Ureter (tissue), 1 donor: ENCODE measurements around the gene SLC43A2. TPM values are rescaled to one million over a fixed set of nuclear protein-coding genes. Genes with fewer than 3 reads are reported as not detected.

Experiments used
- DNase-seq: peaks from one replicate; pipeline ENCODE4 v3.0.0-alpha.2; 2020; ENCODE audit warnings: low spot score
- total RNA-seq: library from RNA; stranded (reverse); gene quantifications from one replicate; pipeline ENCODE4 v1.2.4, GENCODE V29; 2023
- donor health status: DM: yes; HTN: yes; CAD: no.

The SLC43A2 gene
- total RNA-seq, 1 donor from 2014 or later: 30.9 TPM

DNA sequence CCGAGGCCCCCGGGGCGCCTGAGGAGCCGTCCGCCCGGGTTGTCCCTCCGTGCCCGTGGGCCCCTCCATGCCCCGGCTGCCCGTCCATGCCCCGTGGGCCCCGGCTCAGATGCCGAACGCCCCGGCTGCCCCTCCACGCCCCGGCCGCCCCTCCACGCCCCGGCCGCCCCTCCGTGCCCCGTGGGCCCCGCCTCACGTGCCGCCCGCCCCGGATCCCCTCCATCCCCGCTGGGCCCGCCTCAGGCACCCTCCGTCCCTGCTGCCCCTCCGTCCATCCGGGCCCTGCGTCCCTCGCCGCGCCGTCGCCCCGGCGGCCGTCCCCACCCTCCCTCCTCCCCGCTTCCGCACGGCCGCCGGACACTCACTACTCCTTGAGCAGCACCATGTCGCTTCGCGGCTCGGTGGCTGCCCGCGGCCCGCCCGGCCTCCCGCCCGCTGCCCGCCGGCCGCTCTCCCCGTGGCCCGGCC, 66.4 kb downstream of the SLC43A2 start:
- no peak for DNase-seq

DNA sequence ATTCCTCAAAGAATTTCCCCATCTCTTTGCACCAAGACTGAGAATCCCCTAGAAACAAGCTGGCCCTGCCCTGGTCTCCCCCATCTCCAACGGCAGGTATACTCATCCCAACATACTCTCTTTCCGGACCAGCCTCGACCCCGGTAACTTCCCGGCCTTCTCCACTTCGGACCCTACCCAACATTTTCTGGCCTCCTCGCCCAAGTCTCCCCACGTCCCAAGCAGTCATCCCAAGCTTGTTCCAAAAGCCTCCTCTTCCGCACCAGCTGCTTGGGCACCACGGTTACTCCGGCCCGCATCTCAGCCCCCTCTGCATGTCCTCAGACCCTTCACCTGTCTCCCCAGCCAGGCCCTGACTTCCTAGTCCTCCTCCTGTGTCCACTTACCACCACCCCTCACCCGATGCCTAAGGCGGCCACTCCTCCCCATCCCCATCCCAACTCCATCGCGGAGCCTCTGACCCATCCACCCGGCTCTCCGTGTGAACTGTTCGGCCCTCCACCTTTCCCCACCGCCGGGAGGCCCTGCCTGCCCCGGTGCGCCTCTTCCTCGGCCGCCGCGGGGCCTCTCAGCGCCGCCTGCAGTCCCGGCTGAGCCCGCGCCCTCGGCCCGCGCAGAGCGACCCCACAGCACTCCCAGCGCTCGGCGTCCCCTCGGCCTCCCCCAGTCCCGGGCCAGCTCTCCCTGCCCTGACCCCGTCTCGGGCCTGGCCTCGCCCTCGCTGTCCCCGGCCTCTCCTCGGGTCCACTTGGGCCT, 67.0 kb downstream of the SLC43A2 start:
- no peak for DNase-seq

DNA sequence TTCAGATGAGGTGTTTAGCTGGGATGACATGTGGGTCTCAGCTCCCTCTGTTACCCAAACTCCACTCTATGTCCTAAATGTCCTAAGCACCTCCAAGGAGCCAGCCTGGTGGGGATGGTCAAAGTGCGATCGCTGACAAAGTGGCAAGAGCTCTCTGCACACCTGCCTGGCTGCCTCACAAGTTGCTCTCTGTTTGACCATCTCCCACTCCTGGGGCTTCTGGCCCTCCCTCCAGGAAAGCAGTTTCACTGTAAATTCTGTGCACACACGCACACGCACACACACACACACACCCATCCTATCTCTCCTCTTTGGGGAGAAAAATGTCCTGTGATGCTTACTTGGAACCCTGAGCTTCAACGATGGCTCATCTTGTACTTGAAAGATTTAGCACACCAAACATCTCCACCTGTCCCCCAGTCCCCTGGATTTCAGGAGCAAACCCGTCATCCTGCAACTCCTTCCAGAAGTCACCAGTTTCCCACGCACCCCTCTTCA, 67.7 kb downstream of the SLC43A2 start:
- DNase-seq: no peak

DNA sequence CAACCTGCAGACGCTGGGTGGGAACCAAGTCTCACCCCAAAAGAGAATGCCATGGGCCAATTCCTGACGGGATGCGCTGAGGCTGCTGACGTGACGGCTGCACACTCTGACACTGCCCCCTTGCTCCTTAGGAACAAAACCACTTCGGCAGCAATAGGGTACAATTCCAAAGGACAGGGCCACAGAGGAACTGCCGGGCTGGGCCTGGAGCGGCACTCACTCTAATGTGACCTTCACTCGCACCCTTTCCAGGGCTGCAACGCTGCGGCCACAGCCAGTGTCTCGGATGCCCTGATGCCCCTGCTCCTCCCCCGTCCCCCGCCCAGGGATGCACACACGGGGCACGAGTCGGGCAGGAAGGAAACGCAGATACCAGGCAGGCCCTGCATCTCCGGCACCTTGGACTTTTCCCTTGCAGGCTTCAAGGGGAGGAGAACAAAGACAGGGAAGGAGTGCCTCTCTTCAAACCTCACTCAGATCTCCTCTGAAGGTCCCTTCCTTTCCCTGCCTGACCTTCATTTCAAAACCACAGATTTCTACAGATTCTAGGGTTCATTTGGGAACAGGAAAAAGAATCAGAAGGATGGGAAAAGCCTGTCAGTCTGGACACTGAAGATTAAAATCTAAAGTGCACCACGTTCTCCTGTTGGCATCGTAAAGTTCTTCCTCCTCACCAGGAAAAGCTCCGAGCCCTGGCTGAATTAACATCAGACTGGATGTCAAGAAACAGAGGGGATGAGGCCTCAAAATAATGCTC, 68.4 kb downstream of the SLC43A2 start:
- no peak for DNase-seq

DNA sequence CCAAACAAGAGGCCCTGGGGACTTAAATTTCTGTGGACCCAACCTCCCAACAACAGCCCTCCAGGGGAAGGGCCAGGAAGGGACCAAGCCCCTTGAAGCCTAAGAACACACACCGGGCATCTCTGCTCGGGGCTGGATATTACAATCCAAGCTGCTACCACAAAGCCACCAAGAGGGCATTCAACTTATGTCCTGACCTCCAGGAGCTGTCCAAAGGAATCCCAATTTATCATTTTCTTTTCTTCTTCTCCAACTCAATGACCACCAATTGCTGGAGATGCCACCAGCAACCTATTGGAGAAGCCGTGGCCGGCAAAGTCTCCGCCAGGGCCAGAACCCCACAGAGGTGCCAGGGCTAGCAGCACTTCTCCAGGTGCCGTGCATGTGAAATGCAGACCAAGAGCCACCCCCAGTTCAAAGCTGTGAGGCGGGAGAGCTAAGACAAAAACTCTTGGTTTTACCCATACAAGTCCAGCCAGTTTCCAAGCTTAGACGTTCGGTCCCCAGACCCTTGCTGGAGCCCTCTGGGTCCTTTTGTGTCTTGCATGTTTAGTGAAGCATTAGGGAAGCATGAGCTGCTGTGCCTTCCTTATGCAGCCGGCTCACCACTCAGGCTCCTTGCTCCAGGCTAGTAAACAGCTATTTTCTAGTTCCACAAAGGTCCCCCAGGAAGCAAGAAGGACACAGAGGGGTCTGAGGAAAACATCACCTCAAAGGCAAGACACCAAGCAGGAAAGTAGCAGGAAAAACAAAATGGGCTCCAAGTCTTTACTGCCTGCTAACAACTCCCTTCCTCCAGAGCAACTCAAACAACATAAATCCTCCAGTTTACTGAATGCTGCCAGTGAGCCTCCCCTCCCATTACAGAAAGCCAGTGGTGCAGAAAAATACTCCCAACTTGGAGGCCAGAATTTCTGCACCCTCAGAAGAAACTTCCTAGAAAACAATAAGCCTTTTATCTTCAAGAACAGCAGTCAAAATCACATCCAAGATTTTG, 69.3 kb downstream of the SLC43A2 start:
- DNase-seq: no peak

DNA sequence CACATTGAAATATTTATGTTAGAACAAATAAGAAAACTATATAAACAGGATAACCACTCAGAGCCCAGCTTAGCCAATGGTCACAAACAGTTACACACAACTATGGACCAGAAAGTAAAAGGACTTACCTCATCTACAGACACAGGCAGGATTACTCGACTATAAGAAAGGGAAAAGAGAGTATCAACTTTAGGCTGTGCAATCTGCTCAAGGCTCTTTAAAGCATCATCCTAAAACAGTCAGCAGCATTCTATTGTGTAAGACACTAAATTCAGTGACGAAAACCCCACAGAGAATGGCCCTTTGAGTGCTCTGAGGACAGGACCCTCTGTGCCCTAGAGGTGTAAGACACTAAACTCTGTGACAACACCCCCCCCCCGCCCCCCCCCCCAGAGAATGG, 70.2 kb downstream of the SLC43A2 start:
- DNase-seq: no peak

DNA sequence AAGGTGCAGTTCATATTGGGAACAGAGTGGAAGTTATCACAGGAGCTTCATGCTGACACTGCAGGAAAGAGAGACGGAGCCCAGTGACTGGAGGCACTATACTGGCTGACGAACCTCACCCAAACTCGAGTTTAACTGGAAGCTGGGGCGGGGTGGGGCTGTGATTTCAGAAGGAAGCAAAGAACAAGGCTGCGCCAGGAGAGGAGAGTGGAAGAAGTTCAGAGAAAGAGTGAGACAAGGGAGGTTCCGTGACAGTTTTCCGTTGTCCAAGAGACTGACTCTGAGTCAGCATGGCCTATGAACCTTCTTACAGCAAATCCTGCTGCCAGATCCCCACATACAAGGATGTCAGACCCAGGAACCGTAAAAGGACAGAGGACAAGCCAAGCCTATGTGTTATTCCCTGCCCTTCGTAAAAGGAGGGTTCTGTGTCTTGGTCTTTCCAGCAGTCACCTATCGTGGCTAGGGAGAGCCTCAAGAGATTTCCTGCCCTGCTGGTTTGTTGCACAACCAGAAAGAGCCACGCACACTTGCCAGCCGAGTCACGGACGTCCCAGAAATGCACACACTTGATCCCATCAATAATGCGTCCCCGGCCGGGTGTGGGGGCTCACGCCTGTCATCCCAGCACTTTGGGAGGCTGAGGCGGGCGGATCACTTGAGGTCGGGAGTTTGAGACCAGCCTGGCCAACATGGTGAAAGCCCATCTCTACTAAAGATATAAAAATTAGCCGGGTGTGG, 71.1 kb downstream of the SLC43A2 start:
- no peak for DNase-seq

DNA sequence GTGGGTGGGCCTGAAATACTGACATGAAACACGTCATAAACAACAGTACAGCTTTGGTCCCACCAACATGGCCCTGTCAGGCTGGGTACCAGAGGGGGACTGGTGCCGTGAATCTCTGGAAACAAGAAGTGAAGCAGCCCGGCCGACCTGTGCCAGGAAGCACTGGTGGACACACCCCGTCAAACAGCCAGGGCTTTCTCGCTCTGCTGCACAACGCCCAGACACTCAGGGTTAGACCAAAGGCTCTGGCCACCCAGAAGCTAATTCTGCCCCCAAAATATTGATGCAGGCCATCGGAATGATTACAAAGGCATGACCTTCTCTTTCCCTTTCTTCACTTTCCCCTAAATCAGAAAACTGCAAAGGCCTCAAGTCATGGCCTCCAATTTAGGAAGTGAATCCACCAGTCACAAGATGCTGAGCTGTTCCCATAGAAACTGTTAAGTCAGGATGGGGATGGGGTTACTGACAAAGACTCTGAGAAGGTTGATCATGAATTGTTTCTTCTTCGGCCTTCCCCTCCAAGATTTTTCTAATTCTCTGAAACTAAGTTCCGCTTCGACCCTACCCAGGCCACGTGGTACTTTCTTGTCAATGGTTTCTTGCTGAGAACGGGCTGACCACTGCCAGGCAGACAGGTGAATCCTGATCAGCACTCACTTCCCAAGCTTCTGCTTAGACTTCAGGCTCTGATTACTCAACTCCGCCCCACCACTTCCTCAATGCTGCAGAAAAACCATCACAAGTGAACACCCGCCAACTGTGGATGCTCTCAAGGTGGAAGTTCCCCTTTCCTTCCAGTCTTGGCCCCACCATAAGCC, 72.8 kb downstream of the SLC43A2 start:
- DNase-seq: no peak

DNA sequence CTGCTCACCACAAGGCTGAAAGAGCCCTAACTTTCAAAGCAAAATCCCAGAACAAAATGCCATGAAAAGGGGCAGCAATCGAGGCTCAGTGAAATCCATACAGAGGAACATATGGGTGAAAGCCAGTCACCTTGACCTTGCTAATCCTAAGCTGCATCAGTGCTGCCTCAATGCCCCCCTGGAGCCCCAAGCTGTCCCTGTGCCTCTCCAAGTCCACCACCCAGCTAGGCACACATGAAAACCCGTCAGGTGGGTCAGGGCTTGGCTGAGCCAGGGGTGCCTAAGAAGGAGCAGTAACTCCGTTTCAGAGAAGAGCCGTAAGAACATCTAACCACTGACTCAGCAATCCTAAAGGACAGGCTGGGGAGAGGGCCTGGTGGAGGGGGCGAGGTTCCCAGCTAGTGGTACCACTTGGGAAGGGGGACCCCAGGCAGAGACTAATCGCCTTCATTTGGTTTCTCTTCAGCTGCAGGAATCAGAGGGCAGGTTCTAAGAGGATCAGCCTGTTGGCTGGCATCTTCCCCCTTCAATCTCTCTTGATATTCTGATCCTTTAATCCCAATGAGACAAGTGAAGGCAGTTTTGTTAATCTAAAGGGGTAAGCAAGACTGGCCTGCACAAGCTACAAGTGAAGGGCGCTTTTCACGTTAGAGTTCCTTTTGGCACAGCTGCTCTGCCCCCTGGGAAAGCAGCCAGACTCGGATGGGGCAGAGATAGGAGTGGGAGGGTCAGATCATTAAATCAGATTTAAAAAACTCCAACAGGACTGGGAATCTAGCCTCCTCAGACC, 73.7 kb downstream of the SLC43A2 start:
- no peak for DNase-seq

DNA sequence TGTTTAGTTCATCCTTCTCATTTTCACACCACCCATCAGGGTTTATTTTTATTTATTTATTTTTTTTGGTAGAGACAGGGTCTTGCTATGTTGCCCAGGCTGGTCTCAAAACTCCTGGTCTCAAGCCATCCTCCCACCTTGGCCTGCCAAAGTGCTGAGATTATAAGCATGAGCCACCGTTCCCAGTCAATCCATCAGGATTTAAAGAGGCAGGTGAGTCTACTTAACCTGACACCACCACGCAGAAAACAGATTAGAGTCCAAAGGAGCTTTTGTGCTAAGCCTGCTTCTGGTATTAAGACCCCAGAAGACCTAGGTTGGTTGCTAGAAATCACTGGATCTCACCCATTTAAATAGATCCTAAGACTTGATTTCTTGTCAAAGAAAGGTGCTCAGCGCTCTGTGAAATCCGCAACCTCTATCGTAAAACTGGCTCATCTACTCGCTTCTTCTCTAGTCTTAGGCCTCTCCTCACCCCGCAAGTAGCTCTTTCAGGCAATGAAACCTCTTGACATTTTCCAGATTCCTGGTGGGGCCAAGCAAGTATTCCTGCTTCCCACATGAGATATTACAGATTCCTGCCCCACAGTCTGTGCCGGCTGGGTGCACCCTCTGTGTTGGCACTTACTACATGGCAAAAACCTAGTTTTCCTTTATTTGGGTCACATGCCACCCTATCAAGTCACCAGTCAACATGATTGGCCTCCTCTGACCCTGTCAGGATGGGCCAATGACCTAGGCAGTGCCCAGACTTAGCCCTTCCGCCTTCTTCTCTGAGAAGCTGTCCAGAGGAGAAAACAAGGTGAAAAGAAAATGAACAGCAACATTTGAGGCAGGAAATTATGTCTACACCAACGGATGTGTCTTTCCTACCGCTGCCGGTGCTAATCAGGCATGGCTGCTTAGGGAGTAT, 75.0 kb downstream of the SLC43A2 start:
- DNase-seq: no peak

DNA sequence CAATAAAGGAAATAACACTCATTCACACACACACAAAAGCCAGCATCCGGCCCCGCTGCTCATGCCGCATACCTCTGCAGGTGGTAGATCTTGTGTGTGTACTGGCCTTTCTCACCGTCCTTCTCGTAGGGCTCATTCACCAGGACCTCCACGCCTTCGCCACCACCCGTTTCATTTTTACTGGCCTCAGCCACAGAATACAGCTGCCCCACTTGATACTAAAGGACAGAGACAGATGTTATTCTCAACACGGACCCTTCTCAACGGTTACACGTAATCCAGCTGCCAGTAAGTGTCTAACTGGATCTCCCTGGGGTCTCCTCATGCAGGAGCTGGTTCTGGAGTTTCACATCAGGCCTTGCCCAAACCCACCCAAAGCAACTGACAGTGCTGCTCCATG, 75.7 kb downstream of the SLC43A2 start:
- DNase-seq: no peak

DNA sequence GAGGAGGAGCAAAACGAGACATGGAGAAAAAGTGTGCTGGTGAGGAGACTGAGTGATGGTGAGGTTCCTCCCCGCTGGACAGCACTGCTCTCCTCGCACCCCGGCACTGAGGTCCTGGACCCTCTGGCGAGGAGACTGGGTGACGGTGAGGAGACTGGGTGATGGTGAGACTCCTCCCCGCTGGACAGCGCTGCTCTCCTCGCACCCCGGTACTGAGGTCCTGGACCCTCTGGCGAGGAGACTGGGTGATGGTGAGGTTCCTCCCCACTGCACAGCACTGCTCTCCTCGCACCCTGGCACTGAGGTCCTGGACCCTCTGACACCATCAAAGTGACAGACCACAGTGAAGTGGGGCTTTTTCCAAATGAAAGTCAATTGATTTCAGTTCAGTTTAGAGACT, 76.9 kb downstream of the SLC43A2 start:
- DNase-seq: no peak

DNA sequence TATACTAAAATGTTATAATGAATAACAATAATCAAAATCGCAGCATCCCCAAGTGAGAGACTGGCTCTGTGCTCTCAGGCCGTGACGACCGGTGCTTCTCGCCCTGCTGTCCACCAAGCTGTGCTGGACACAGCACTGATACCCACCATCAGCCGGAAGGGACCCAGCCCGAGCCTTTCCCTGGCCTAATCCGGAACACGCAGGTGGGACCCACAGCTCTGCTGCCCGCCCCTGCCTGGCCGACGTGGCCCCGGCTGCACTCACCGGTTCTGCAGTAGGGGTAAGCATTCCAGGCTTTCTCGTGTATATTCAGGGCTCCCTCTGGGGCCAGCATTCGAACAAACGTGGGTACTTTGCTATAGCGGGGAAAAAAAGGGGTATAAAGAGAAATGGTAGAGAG, 80.6 kb downstream of the SLC43A2 start:
- DNase-seq: no peak

DNA sequence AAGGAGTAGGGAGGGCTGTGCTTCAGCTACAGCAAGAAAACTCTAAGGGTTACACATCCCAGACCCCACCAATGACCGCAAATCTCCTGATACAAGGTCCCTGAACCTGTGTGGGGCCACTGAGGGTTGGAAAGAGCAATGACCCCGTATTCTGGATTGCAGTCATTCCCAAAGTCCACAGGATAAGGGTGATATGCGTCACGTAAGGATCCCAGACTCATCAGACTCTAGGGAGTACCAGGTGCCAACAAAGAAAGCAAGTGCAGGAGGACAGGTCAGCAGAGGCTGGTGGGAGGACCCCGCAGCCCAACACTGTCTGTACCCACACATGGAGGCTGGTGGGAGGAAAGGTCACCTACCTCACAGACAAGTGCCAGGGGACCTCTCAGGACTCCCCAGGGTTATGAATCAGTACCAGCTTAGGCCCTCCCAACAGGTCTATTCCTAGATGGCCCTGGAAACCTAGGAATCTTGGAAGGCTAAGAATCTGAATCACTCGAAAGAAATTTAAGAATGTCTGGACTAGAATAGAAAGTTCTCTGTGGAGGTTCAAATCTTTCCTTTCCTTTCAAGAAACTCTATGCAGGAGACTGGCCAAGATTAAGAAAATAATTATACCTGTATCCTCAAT, 82.2 kb downstream of the SLC43A2 start:
- DNase-seq: no peak

DNA sequence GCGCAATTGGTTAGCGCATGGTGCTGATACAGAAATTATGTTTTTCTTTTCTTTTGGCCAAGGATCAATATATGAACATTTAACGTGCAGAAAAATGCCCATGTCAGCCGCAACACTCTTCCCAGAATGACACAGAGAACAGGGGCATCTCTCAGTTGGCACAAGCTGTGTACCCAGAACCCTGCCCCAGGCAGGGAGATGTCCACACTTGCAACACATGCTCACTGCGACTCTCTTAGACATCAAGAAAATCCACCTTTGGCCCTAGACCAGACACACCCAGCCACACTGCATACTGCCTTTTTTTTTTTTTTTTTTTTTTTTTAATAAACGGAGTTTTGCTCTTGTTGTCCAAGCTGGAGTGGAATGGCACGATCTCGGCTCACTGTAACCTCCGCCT, 83.0 kb downstream of the SLC43A2 start:
- DNase-seq: no peak

DNA sequence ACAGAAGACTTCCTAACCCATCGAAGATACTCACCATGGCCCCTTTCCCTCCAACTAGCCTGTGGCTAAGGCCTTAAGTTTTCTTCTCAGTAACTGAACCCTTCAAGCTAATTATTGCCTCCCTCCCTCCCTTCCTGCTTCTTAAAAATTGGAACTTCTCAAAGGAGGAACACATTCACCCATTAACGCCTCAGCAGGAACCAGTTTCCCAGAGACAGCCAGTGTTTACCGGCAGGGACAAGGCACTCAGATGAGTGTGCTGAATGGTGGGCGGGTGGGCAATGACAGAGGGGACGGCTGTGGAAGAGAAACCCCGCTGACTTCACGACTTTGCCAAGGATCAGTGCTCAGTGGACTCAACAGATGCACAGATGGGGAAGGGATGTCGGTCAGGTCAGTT, 86.3 kb downstream of the SLC43A2 start:
- DNase-seq: no peak

DNA sequence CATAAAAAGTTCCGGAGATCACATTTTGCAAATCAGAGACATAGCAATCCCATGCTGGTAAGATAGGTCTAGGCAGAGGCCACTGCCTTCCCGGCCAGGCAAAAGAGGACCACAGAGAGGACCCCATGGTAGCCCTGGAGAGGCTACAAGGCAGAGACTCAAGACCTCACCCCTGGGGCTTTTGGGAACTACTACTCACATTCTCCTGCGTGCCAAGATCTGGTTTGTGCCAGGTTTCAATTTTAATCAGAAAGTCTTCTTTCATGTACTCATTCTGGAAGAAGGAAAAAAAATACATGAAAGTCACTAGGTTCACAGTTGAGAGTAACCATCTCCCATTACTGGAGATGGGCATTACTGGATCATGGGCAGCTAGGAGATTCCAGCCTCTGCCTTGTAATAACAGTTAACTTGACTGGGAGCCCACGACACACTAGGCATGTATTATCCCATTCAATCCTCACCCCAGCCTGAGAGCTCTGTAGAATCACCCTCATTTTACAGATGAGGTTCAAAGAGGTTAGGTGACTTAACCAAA, 87.2 kb downstream of the SLC43A2 start:
- no peak for DNase-seq

DNA sequence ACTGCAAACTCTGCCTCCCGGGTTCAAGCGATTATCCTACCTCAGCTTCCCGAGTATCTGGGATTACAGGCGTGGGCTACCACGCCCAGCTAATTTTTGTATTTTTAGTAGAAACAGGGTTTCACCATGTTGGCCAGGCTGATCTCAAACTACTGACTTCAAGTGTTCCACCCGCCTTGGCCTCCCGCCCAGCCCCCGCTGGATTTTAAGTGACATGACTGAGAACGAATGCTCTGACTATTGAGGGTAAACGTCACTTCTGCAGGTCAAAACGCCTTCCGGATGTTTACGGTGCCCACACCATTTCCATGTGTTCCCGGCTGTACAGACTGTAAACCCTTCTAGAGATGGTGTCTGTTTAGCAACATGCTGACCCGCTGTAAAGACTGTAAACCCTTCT, 88.8 kb downstream of the SLC43A2 start:
- no peak for DNase-seq
